DND-41 (cell line): ENCODE results near the gene FOXK2.

Experiments
- ATAC-seq: fragments of 200-7000 bp; cut with Tn5 transposase; 3 replicates; pipeline ENCODE4 v1.9.1; 2021; ENCODE audit warnings: low read depth; ENCODE audit not compliant: insufficient read depth
- DNase-seq: peaks from one replicate; pipeline ENCODE4 v3.0.0-alpha.2; 2020
- H2AFZ ChIP-seq: 2 replicates; pipeline ENCODE4 v1.6.0; 2012; ENCODE audit warnings: low read depth, low read length
- H3K27ac ChIP-seq: 2 replicates; pipeline ENCODE4 v1.5.1; 2012; ENCODE audit warnings: low read length, inconsistent platforms
- H3K27me3 ChIP-seq: fragments of 200-600 bp; sonication (generic); 2 replicates; pipeline ENCODE4 v1.6.0; 2012; ENCODE audit warnings: low read length, mild to moderate bottlenecking, inconsistent platforms; ENCODE audit not compliant: insufficient read depth, poor library complexity
- H3K36me3 ChIP-seq: 2 replicates; pipeline ENCODE4 v1.5.1; 2012; ENCODE audit warnings: low read length, inconsistent platforms; ENCODE audit not compliant: insufficient read depth
- H3K4me1 ChIP-seq: 2 replicates; pipeline ENCODE4 v1.5.1; 2012; ENCODE audit warnings: mild to moderate bottlenecking, low read length; ENCODE audit not compliant: insufficient read depth
- H3K4me2 ChIP-seq: 2 replicates; pipeline ENCODE4 v1.6.0; 2012; ENCODE audit warnings: mild to moderate bottlenecking, moderate library complexity, low read length, inconsistent platforms; ENCODE audit not compliant: insufficient read depth
- H3K4me3 ChIP-seq, 2 experiments: fragments of 200-600 bp in 1 of 2; shearing (Covaris generic) in 1 of 2; 2 replicates each; pipeline ENCODE4 v1.5.1; 2012 to 2016; ENCODE audit warnings: inconsistent platforms in 2 of 2, low read length in 2 of 2, mild to moderate bottlenecking in 2 of 2, low read depth in 1 of 2, moderate library complexity in 1 of 2
- H3K79me2 ChIP-seq: 2 replicates; pipeline ENCODE4 v1.6.0; 2012; ENCODE audit warnings: low read length, inconsistent platforms; ENCODE audit not compliant: insufficient read depth
- H3K9ac ChIP-seq: 2 replicates; pipeline ENCODE4 v1.6.0; 2012; ENCODE audit warnings: low read depth, mild to moderate bottlenecking, inconsistent platforms, low read length, moderate library complexity
- H3K9me3 ChIP-seq: 2 replicates; pipeline ENCODE4 v1.5.1; 2012; ENCODE audit warnings: low read length, moderate library complexity, mild to moderate bottlenecking, inconsistent platforms; ENCODE audit not compliant: insufficient read depth, severe bottlenecking
- H4K20me1 ChIP-seq: 2 replicates; pipeline ENCODE4 v1.6.0; 2012; ENCODE audit warnings: low read length; ENCODE audit not compliant: insufficient read depth
- EZH2 ChIP-seq: IDR thresholded peaks from 3 replicates; pipeline ENCODE4 v1.6.1; 2012; ENCODE audit warnings: borderline replicate concordance, low read depth, mild to moderate bottlenecking, moderate library complexity, low read length, inconsistent platforms; ENCODE audit not compliant: severe bottlenecking
- TF ChIP-seq, protein P1 (sequence below): IDR thresholded peaks from 2 replicates; pipeline ENCODE4 v1.5.1; 2012; ENCODE audit warnings: borderline replicate concordance, low read length, moderate library complexity, mild to moderate bottlenecking; ENCODE audit not compliant: poor library complexity, severe bottlenecking; ENCODE audit errors: extremely low read depth

FOXK2 gene

GRCh38 chr17:82632451-82632850 is 112.9 kb downstream of the FOXK2 start:
- peaks cover 79% of the 10 kb centered on the region for H3K79me2 ChIP-seq
- H4K20me1 ChIP-seq = peaks cover 30% of the 10 kb centered on the region
- no peaks in the 10 kb centered on the region for H3K4me1 ChIP-seq
- no peak overlapping the region for H3K4me2 ChIP-seq
- H3K4me3 ChIP-seq = no peak overlapping the region
- TF ChIP-seq EZH2 = no peak
- TF ChIP-seq, protein P1, sequence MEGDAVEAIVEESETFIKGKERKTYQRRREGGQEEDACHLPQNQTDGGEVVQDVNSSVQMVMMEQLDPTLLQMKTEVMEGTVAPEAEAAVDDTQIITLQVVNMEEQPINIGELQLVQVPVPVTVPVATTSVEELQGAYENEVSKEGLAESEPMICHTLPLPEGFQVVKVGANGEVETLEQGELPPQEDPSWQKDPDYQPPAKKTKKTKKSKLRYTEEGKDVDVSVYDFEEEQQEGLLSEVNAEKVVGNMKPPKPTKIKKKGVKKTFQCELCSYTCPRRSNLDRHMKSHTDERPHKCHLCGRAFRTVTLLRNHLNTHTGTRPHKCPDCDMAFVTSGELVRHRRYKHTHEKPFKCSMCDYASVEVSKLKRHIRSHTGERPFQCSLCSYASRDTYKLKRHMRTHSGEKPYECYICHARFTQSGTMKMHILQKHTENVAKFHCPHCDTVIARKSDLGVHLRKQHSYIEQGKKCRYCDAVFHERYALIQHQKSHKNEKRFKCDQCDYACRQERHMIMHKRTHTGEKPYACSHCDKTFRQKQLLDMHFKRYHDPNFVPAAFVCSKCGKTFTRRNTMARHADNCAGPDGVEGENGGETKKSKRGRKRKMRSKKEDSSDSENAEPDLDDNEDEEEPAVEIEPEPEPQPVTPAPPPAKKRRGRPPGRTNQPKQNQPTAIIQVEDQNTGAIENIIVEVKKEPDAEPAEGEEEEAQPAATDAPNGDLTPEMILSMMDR = no peak
- no peak for DNase-seq
- H3K9ac ChIP-seq = no peak overlapping the region
- no peak overlapping the region for H2AFZ ChIP-seq
- H3K27ac ChIP-seq = no peak overlapping the region
- H3K36me3 ChIP-seq = peaks cover 68% of the 10 kb centered on the region
- H3K9me3 ChIP-seq = no peaks in the 10 kb centered on the region
- ATAC-seq = no peak
- H3K27me3 ChIP-seq = no peaks in the 10 kb centered on the region

GRCh38 chr17:82633343-82633742 is 113.8 kb downstream of the FOXK2 start:
- H3K4me1 ChIP-seq = no peaks in the 10 kb centered on the region
- no peaks in the 10 kb centered on the region for H3K27me3 ChIP-seq
- H3K9ac ChIP-seq = no peak overlapping the region
- no peak overlapping the region for H2AFZ ChIP-seq
- DNase-seq (no peak), ATAC-seq (no peak)
- peaks cover 60% of the 10 kb centered on the region for H3K36me3 ChIP-seq
- H3K27ac ChIP-seq = no peak overlapping the region
- H3K4me2 ChIP-seq = no peak overlapping the region
- TF ChIP-seq, protein P1 = no peak
- no peak for TF ChIP-seq EZH2
- H3K9me3 ChIP-seq = no peaks in the 10 kb centered on the region
- H3K79me2 ChIP-seq = peaks cover 86% of the 10 kb centered on the region
- peaks cover 24% of the 10 kb centered on the region for H4K20me1 ChIP-seq
- H3K4me3 ChIP-seq = no peak overlapping the region

DNA sequence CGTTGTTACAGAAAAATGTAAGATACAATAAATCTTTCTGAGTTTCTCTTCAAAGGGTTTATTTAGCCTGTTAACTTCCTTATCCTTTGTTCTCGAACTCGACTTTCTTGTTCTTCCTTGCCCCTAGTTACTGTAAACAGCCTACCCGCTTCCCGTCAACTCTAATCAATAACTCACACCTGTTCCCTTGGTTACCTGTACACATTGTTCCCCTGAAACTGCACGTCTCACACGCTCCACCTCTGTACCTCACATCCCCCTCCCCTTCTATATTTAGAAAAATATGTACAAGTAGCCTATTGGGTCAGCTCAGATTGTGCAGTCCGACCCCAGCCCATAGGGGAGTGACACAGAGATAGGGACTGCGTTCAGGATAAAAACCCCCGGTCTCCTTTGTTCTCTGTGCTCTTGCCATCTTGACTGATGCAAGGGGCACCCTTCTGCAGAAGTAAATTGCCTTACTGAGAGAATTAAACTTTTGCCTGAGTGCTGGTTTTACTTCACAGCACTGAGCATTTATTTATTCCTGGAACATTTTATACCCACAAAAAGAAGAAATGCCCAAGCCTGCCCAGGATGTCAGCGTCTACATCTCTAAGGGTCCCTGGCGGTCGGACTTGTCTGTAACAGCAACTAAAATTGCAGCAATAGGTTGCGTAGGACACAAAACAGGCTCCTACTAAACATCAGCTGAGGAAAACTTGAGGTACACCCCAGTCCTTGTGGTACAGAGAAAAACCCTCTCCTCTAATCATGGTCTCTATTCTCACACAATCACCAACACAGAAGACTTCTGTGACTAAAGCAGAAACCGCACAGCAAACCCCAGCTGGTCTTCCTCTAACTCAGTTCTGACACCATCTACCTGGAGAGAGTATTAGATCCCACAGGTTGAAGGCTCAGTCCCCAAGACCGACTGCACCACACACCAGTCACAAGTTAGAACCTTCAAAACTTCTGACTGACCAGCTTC is 117.4 kb downstream of the FOXK2 start:
- H3K9me3 ChIP-seq = no peaks in the 10 kb centered on the region
- no peak overlapping the region for H3K9ac ChIP-seq
- no peak overlapping the region for H2AFZ ChIP-seq
- ATAC-seq = no peak
- no peaks in the 10 kb centered on the region for H3K4me1 ChIP-seq
- peaks cover 91% of the 10 kb centered on the region for H3K79me2 ChIP-seq
- H3K4me3 ChIP-seq = no peak overlapping the region
- H4K20me1 ChIP-seq = peaks cover 34% of the 10 kb centered on the region
- no peaks in the 10 kb centered on the region for H3K27me3 ChIP-seq
- no peak for DNase-seq
- H3K27ac ChIP-seq = no peak overlapping the region
- H3K4me2 ChIP-seq = no peak overlapping the region
- no peak for TF ChIP-seq EZH2
- TF ChIP-seq, protein P1 = no peak
- peaks cover 58% of the 10 kb centered on the region for H3K36me3 ChIP-seq
